ENCODE data around the gene TMEM87A. TPM values are rescaled to one million over a fixed set of nuclear protein-coding genes. Genes with fewer than 3 reads are reported as not detected.
"Not testable (repeated sequence)": the region's sequence is repeated elsewhere in the genome, so short reads cannot be mapped to it uniquely, and the experiment has no call there.

The TMEM87A gene
- total RNA-seq, 1 donor, result 79.9 TPM

GRCh38 chr15:42233107-42233506, 40.1 kb downstream of the TMEM87A start:
- H3K4me3 ChIP-seq (ENCODE audit: low read depth, low read length), result no peak overlapping the region
- no peak for TF ChIP-seq CTCF (IDR thresholded peaks at IDR 0.05; ENCODE audit: insufficient read depth, low read depth, low read length)
- DNase-seq (ENCODE audit: low read depth), result no peak

- TF ChIP-seq CTCF (IDR thresholded peaks at IDR 0.05; ENCODE audit: insufficient read depth, low read depth, low read length), result no peak
- no peak for DNase-seq (ENCODE audit: low read depth)
- H3K4me3 ChIP-seq (ENCODE audit: low read depth, low read length), result no peak overlapping the region
These were observed 40.6 kb downstream of the TMEM87A start for GRCh38 chr15:42232606-42233005.

DNA sequence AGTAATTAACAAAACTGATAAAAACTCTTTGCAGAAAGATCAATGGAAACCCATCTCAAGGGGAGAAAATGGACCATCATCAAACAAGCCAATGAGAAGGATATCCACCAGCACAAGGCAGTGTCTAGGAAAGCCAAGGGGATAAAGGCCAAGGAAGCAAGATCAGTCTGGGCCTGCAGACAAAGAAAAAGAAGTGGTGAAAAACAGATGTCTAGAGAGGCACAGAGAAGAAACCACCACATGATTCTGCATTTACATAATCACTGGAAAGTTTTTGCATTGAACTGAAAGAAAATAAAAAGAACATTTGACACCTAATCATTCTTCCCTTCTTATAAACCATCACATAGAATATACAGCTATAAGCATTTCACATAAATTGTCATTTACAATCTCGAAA, 42.1 kb downstream of the TMEM87A start:
- no peak for DNase-seq (ENCODE audit: low read depth)
- no peak overlapping the region for H3K4me3 ChIP-seq (ENCODE audit: low read depth, low read length)
- TF ChIP-seq CTCF (IDR thresholded peaks at IDR 0.05; ENCODE audit: insufficient read depth, low read depth, low read length), result no peak

DNA sequence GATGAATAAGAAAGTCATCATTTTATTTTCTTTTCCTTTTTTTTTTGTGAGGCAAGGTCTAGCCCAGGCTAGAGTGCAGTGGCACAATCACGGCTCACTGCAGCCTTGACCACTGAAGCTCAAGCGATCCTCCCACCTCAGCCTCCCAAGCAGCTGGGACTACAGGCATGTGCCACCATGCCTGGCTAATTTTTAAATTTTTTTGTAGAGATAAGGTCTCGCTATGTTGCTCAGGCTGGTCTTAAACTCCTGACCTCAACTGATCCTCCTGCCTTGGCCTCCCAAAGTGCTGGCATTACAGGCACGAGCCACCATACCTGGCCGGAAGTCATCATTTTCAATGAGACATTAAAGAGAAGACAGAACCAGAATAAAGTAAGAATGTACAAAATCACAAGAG, 44.3 kb downstream of the TMEM87A start:
- not testable (repeated sequence) for H3K4me3 ChIP-seq (ENCODE audit: low read depth, low read length); DNase-seq (ENCODE audit: low read depth)

GRCh38 chr15:42228036-42228435, 45.2 kb downstream of the TMEM87A start:
- H3K4me3 ChIP-seq (ENCODE audit: low read depth, low read length), result no peak overlapping the region
- no peak for DNase-seq (ENCODE audit: low read depth)
- no peak for TF ChIP-seq CTCF (IDR thresholded peaks at IDR 0.05; ENCODE audit: insufficient read depth, low read depth, low read length)

DNA sequence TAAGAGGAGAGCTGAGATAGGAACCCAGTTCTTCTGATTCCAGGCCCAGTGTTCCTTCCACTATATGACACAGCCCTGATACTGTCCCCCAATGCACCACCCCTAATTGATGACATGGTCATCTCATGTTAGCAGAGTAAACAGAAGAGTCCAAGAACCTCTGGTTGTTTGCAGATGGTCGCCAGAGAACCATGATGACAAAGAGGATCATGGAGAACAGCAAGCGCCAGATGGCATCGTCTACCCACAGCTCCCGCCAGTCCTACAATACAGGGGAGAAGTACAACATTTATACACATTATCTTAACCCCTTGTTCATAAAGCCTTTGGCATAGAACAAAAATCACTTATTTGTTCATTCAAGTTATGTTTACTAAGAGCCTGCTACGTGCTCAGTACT, 46.6 kb downstream of the TMEM87A start:
- TF ChIP-seq CTCF (IDR thresholded peaks at IDR 0.05; ENCODE audit: insufficient read depth, low read depth, low read length), result no peak
- DNase-seq (ENCODE audit: low read depth), result no peak
- H3K4me3 ChIP-seq (ENCODE audit: low read depth, low read length), result no peak overlapping the region

DNA sequence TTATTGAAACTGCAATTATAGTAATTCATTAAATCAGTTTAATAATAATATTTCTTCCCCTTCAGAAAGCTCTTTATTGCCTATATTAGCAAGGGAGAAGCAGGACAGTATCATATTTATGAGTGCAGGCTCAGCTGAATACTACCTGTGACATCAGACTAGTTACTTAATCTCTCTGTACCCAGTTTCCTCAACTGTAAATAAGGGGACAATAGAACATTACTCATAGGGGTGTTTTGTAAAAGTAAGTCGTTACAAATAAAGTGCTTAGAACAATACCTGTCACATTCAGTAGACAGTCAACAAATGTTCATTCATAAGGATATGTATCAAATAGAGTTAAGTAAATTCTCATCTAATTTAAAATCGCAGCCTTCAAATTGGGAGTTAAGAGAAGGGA, 53.0 kb downstream of the TMEM87A start:
- no peak overlapping the region for H3K4me3 ChIP-seq (ENCODE audit: low read depth, low read length)
- DNase-seq (ENCODE audit: low read depth), result no peak
- TF ChIP-seq CTCF (IDR thresholded peaks at IDR 0.05; ENCODE audit: insufficient read depth, low read depth, low read length), result no peak
